ENCODE data around the gene COL24A1. TPM values are rescaled to one million over a fixed set of nuclear protein-coding genes. Genes with fewer than 3 reads are reported as not detected.
"Not testable (repeated sequence)": the region's sequence is repeated elsewhere in the genome, so short reads cannot be mapped to it uniquely, and the experiment has no call there.

COL24A1 gene
- total and polyA plus RNA-seq, 5 donors from 2014 or later, result 0.32 TPM; not detected in 4

GRCh38 chr1:85975912-85976371, 180.6 kb downstream of the COL24A1 start:
- ATAC-seq (ENCODE audit: low read depth in 2 of 2) (no peak), DNase-seq (no peak)
- Mint-ChIP-seq H3K9me3 (peaks cover 0 to 8% (median 6%) of the 10 kb centered on the region in 7 donors), H3K36me3 (no peaks in the 10 kb centered on the region), H3K4me1 (no peaks in the 10 kb centered on the region), H3K27me3 (no peaks in the 10 kb centered on the region), H3K4me3 (no peak overlapping the region), H3K27ac (no peak overlapping the region)
- Histone ChIP-seq H3K4me1 (ENCODE audit: control insufficient read depth, insufficient read depth, low read length, poor library complexity, severe bottlenecking) (no peaks in the 10 kb centered on the region), H3K9me3 (ENCODE audit: control insufficient read depth in 2 of 2, low read length in 2 of 2) (no peaks in the 10 kb centered on the region), H3K27ac (ENCODE audit: insufficient read depth, low read length, poor library complexity, severe bottlenecking) (no peak overlapping the region), H3K36me3 (ENCODE audit: control insufficient read depth, insufficient read depth, low read length) (no peaks in the 10 kb centered on the region), H3K4me3 (ENCODE audit: low read depth, low read length) (no peak overlapping the region), H3K27me3 (ENCODE audit: control insufficient read depth, insufficient read depth, low read length) (no peaks in the 10 kb centered on the region)

- H3K27me3 Mint-ChIP-seq, result no peaks in the 10 kb centered on the region
- no peak overlapping the region for H3K27ac Mint-ChIP-seq
- Histone ChIP-seq H3K27me3 (ENCODE audit: control insufficient read depth, insufficient read depth, low read length) (no peaks in the 10 kb centered on the region), H3K36me3 (ENCODE audit: control insufficient read depth, insufficient read depth, low read length) (no peaks in the 10 kb centered on the region), H3K27ac (ENCODE audit: insufficient read depth, low read length, poor library complexity, severe bottlenecking) (no peak overlapping the region), H3K9me3 (ENCODE audit: control insufficient read depth in 2 of 2, low read length in 2 of 2) (no peaks in the 10 kb centered on the region), H3K4me1 (ENCODE audit: control insufficient read depth, insufficient read depth, low read length, poor library complexity, severe bottlenecking) (no peaks in the 10 kb centered on the region), H3K4me3 (ENCODE audit: low read depth, low read length) (no peak overlapping the region)
- no peaks in the 10 kb centered on the region for H3K36me3 Mint-ChIP-seq
- no peaks in the 10 kb centered on the region for H3K4me1 Mint-ChIP-seq
- DNase-seq (no peak), ATAC-seq (ENCODE audit: low read depth in 2 of 2) (no peak)
- H3K4me3 Mint-ChIP-seq, result no peak overlapping the region
- peaks cover 0 to 5% (median 1%) of the 10 kb centered on the region in 7 donors for H3K9me3 Mint-ChIP-seq
Observed at GRCh38 chr1:85962457-85962856, 194.1 kb downstream of the COL24A1 start.

- peaks cover 0 to 2% (median 0%) of the 10 kb centered on the region in 4 donors for H3K4me1 Mint-ChIP-seq
- peaks cover 0 to 6% (median 2%) of the 10 kb centered on the region in 7 donors for H3K9me3 Mint-ChIP-seq
- H3K9me3 ChIP-seq (ENCODE audit: control insufficient read depth in 2 of 2, low read length in 2 of 2), result no peaks in the 10 kb centered on the region
Observed at GRCh38 chr1:85957760-85958159, 198.8 kb downstream of the COL24A1 start.

GRCh38 chr1:85955218-85955617, 201.4 kb downstream of the COL24A1 start:
- not testable (repeated sequence) for H3K4me3 Mint-ChIP-seq; ATAC-seq (ENCODE audit: low read depth in 2 of 2); H3K9me3 Mint-ChIP-seq; H3K4me3 ChIP-seq (ENCODE audit: low read depth, low read length); H3K27me3 ChIP-seq (ENCODE audit: control insufficient read depth, insufficient read depth, low read length); H3K4me1 Mint-ChIP-seq; DNase-seq; H3K36me3 Mint-ChIP-seq; H3K27ac Mint-ChIP-seq; H3K9me3 ChIP-seq (ENCODE audit: control insufficient read depth in 2 of 2, low read length in 2 of 2); H3K36me3 ChIP-seq (ENCODE audit: control insufficient read depth, insufficient read depth, low read length); H3K4me1 ChIP-seq (ENCODE audit: control insufficient read depth, insufficient read depth, low read length, poor library complexity, severe bottlenecking); H3K27ac ChIP-seq (ENCODE audit: insufficient read depth, low read length, poor library complexity, severe bottlenecking); H3K27me3 Mint-ChIP-seq

More at GRCh38 chr1:85957760-85958159, 198.8 kb downstream of the COL24A1 start:
- H3K4me1 ChIP-seq (ENCODE audit: control insufficient read depth, insufficient read depth, low read length, poor library complexity, severe bottlenecking), result no peaks in the 10 kb centered on the region
- no peak overlapping the region for H3K4me3 Mint-ChIP-seq
- H3K4me3 ChIP-seq (ENCODE audit: low read depth, low read length), result no peak overlapping the region
- no peak overlapping the region for H3K27ac ChIP-seq (ENCODE audit: insufficient read depth, low read length, poor library complexity, severe bottlenecking)
- no peak overlapping the region for H3K27ac Mint-ChIP-seq
- no peaks in the 10 kb centered on the region for H3K27me3 Mint-ChIP-seq
- DNase-seq (no peak), ATAC-seq (ENCODE audit: low read depth in 2 of 2) (no peak)
- no peaks in the 10 kb centered on the region for H3K36me3 Mint-ChIP-seq
- H3K36me3 ChIP-seq (ENCODE audit: control insufficient read depth, insufficient read depth, low read length), result no peaks in the 10 kb centered on the region
- H3K27me3 ChIP-seq (ENCODE audit: control insufficient read depth, insufficient read depth, low read length), result no peaks in the 10 kb centered on the region

GRCh38 chr1:85952460-85952859, 204.1 kb downstream of the COL24A1 start:
- Histone ChIP-seq H3K4me3 (ENCODE audit: low read depth, low read length) (no peak overlapping the region), H3K9me3 (ENCODE audit: control insufficient read depth in 2 of 2, low read length in 2 of 2) (no peaks in the 10 kb centered on the region), H3K27ac (ENCODE audit: insufficient read depth, low read length, poor library complexity, severe bottlenecking) (no peak overlapping the region), H3K4me1 (ENCODE audit: control insufficient read depth, insufficient read depth, low read length, poor library complexity, severe bottlenecking) (no peaks in the 10 kb centered on the region), H3K27me3 (ENCODE audit: control insufficient read depth, insufficient read depth, low read length) (no peaks in the 10 kb centered on the region), H3K36me3 (ENCODE audit: control insufficient read depth, insufficient read depth, low read length) (no peaks in the 10 kb centered on the region)
- Mint-ChIP-seq H3K27me3 (no peaks in the 10 kb centered on the region), H3K36me3 (no peaks in the 10 kb centered on the region), H3K4me3 (no peak overlapping the region), H3K4me1 (peaks cover 0 to 2% (median 0%) of the 10 kb centered on the region in 4 donors), H3K27ac (no peak overlapping the region), H3K9me3 (peaks cover 0 to 4% (median under 1%) of the 10 kb centered on the region in 7 donors)
- DNase-seq, result no peak
- no peak for ATAC-seq (ENCODE audit: low read depth in 2 of 2)

- Mint-ChIP-seq H3K27ac (no peak overlapping the region), H3K36me3 (no peaks in the 10 kb centered on the region), H3K27me3 (no peaks in the 10 kb centered on the region), H3K4me3 (no peak overlapping the region), H3K9me3 (peaks cover 0 to 3% (median 0%) of the 10 kb centered on the region in 7 donors), H3K4me1 (no peaks in the 10 kb centered on the region)
- ATAC-seq (ENCODE audit: low read depth in 2 of 2), result no peak
- Histone ChIP-seq H3K9me3 (ENCODE audit: control insufficient read depth in 2 of 2, low read length in 2 of 2) (no peaks in the 10 kb centered on the region), H3K4me3 (ENCODE audit: low read depth, low read length) (no peak overlapping the region), H3K36me3 (ENCODE audit: control insufficient read depth, insufficient read depth, low read length) (no peaks in the 10 kb centered on the region), H3K27me3 (ENCODE audit: control insufficient read depth, insufficient read depth, low read length) (no peaks in the 10 kb centered on the region), H3K27ac (ENCODE audit: insufficient read depth, low read length, poor library complexity, severe bottlenecking) (no peak overlapping the region), H3K4me1 (ENCODE audit: control insufficient read depth, insufficient read depth, low read length, poor library complexity, severe bottlenecking) (no peaks in the 10 kb centered on the region)
- DNase-seq, result no peak
Observed at GRCh38 chr1:85947186-85947585, 209.4 kb downstream of the COL24A1 start.

- Histone ChIP-seq H3K9me3 (ENCODE audit: control insufficient read depth in 2 of 2, low read length in 2 of 2) (no peaks in the 10 kb centered on the region), H3K27ac (ENCODE audit: insufficient read depth, low read length, poor library complexity, severe bottlenecking) (no peak overlapping the region), H3K36me3 (ENCODE audit: control insufficient read depth, insufficient read depth, low read length) (no peaks in the 10 kb centered on the region), H3K4me1 (ENCODE audit: control insufficient read depth, insufficient read depth, low read length, poor library complexity, severe bottlenecking) (no peaks in the 10 kb centered on the region), H3K4me3 (ENCODE audit: low read depth, low read length) (no peak overlapping the region), H3K27me3 (ENCODE audit: control insufficient read depth, insufficient read depth, low read length) (no peaks in the 10 kb centered on the region)
- H3K9me3 Mint-ChIP-seq, result peaks cover 0 to 5% (median 0%) of the 10 kb centered on the region in 7 donors
- no peaks in the 10 kb centered on the region for H3K36me3 Mint-ChIP-seq
- no peaks in the 10 kb centered on the region for H3K27me3 Mint-ChIP-seq
- no peak overlapping the region for H3K4me3 Mint-ChIP-seq
- no peak for ATAC-seq (ENCODE audit: low read depth in 2 of 2)
- no peak for DNase-seq
- H3K27ac Mint-ChIP-seq, result no peak overlapping the region
- no peaks in the 10 kb centered on the region for H3K4me1 Mint-ChIP-seq
Observed at GRCh38 chr1:85943945-85944344, 212.6 kb downstream of the COL24A1 start.

- no peak for DNase-seq
- H3K9me3 ChIP-seq (ENCODE audit: control insufficient read depth in 2 of 2, low read length in 2 of 2), result no peaks in the 10 kb centered on the region
- no peak for ATAC-seq (ENCODE audit: low read depth in 2 of 2)
- no peak overlapping the region for H3K27ac ChIP-seq (ENCODE audit: insufficient read depth, low read length, poor library complexity, severe bottlenecking)
- no peaks in the 10 kb centered on the region for H3K4me1 Mint-ChIP-seq
- H3K4me1 ChIP-seq (ENCODE audit: control insufficient read depth, insufficient read depth, low read length, poor library complexity, severe bottlenecking), result no peaks in the 10 kb centered on the region
- H3K27me3 Mint-ChIP-seq, result no peaks in the 10 kb centered on the region
- H3K27me3 ChIP-seq (ENCODE audit: control insufficient read depth, insufficient read depth, low read length), result no peaks in the 10 kb centered on the region
- H3K4me3 ChIP-seq (ENCODE audit: low read depth, low read length), result no peak overlapping the region
- H3K9me3 Mint-ChIP-seq, result peaks cover 0 to 5% (median 0%) of the 10 kb centered on the region in 7 donors
- no peaks in the 10 kb centered on the region for H3K36me3 Mint-ChIP-seq
- H3K27ac Mint-ChIP-seq, result no peak overlapping the region
- H3K36me3 ChIP-seq (ENCODE audit: control insufficient read depth, insufficient read depth, low read length), result no peaks in the 10 kb centered on the region
- H3K4me3 Mint-ChIP-seq, result no peak overlapping the region
Observed at GRCh38 chr1:85943526-85943925, 213.0 kb downstream of the COL24A1 start.
